HG02678 (cell line): ENCODE data around the gene REXO5.
"Not testable (repeated sequence)": the region's sequence is repeated elsewhere in the genome, so short reads cannot be mapped to it uniquely, and the experiment has no call there.

Experiments used
- ATAC-seq: cut with Tn5 transposase; IDR thresholded peaks from one replicate; pipeline ENCODE4 v1.9.1; 2021; ENCODE audit warnings: mild to moderate bottlenecking, moderate library complexity; ENCODE audit not compliant: unreplicated experiment

The REXO5 gene

GRCh38 chr16:20846030-20846429 is 39.7 kb downstream of the REXO5 start:
- no peak for ATAC-seq

DNA sequence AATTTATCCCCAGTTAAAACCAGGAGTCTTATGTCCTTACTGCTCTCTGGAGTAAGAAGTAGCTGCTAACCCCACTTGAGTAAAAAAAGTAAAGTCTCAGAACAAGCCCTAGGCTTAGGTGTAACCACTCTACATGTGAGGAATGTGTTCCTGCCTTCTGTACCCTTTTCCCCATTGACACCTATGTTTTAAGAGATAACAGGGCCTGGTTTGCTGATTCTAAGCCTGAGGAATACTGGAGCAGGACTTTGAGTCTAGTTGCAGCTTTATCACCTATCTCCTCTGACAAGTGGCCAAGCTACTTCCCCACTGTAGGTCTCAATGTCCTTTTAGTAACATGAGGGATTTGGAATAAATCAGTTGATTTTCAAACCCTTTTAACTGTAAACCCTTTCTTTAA is 40.2 kb downstream of the REXO5 start:
- no peak for ATAC-seq

- ATAC-seq = no peak
Observed at GRCh38 chr16:20847550-20847949, 41.2 kb downstream of the REXO5 start.

DNA sequence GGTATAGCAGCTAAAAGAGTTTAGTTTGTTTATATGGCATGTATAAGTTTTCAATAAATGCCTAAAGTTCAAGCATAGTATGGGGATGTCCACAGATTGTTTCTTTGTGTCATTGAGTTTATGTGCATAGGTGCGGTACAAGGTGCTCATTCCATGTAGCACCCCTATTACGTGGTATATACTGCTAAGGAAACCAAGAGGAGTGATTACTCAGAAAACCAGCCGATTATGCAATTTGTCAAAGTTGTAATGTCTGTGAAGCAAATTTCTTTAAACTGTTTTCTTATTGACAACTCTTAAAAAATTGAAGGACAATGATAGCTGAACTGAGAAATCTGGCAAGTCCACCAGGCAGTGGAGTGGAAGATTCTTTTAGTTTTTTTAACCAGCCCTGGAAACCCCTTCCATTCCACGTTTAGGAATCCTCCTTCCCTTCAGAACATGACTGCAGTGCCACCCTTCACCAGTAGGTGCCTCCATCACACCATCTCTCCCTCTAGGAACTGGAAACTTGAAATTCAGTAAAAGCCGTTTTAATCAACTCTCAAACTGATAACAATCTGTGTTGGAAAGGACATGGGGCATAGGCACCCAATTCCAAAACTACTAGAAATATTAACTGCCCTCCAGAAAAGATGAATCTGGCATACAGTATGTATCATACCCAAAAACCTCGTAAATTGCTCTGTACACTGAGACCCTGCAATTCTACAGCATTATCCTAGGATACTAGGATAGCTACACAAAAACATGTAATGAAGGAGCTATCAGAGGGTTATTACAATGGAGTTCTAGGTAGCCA is 43.5 kb downstream of the REXO5 start:
- no peak for ATAC-seq

GRCh38 chr16:20850981-20851380 is 44.7 kb downstream of the REXO5 start:
- ATAC-seq = no peak

GRCh38 chr16:20851601-20852000 is 45.3 kb downstream of the REXO5 start:
- no peak for ATAC-seq

- ATAC-seq = no peak
Observed at GRCh38 chr16:20853143-20853542, 46.8 kb downstream of the REXO5 start.

GRCh38 chr16:20853981-20854620 is 47.8 kb downstream of the REXO5 start:
- no peak for ATAC-seq

- no peak for ATAC-seq
Observed at GRCh38 chr16:20854963-20855362, 48.6 kb downstream of the REXO5 start.

GRCh38 chr16:20857281-20857680 is 51.0 kb downstream of the REXO5 start:
- no peak for ATAC-seq

DNA sequence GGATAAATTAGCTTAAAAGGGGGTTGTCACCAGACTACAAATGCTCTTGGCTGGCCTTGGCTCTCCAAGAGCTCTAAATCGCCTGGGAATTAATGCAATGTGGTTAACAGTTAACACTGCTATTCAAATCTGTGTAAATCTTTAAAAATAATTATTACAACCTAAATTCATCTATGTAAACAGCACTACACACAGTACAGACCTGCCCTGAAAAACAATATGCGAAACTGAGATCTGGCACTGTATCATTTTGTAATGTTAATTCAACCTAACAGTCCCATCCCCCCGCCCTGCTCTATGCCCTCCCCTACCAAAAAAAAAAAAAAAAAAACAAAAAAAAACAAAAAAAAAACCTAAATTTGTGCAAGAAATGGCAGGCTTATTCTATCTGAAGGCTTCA is 52.9 kb downstream of the REXO5 start:
- no peak for ATAC-seq

GRCh38 chr16:20859699-20860098 is 53.4 kb downstream of the REXO5 start:
- no peak for ATAC-seq

GRCh38 chr16:20860361-20860760 is 54.0 kb downstream of the REXO5 start:
- no peak for ATAC-seq

DNA sequence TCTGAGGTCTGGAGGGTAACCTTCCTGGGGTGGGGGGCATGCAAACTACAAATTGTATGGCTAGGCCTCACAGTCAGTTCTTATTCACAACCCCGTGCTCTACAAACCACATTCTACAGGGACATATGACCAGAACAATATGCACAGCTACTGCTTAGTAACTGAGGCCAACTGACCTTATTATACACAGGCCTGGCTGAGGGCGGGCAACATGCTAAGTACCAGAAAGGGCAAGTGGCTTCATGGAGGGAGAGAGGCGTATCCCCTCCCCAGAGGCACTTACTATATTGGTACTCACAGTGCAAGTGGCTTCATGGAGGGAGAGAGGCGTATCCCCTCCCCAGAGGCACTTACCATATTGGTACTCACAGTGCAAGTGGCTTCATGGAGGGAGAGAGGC is 54.7 kb downstream of the REXO5 start:
- not testable (repeated sequence) for ATAC-seq

DNA sequence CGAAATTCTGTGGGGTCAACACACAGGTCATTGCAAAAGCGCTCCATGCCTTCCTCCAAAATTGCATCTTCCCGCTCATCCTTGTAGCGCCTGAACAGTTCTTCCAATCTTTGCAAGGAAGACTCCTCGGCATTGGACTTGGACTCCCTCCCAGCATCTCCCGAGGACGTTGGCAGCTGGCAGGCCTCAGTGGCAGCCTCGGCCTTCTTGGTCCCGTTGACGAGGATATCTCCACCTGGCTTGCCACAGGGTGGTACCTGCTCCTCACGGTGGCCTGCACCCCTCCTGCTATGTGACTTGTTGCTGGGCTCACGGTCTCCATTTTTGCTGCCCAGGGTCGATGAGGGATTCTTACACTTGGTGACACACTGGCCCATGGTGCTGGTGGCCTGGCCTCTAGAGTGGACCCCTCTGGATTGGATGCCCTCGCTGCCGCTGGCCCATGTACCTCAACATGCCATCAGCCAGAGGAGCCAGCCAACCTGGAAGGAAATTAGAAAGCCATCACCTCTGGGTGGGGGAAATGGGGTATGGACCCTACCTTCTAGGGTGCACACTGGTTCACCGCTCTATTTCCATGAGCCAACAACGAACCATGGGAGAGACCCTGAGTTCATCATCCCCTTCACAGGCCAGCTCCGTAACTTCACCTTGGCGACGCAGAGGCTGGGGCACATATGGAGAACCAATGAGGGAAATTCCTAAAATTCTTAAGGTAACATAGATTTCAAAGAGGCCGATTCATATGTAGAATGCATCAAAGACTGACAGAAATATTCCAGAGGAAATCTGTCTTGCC is 56.0 kb downstream of the REXO5 start:
- no peak for ATAC-seq

DNA sequence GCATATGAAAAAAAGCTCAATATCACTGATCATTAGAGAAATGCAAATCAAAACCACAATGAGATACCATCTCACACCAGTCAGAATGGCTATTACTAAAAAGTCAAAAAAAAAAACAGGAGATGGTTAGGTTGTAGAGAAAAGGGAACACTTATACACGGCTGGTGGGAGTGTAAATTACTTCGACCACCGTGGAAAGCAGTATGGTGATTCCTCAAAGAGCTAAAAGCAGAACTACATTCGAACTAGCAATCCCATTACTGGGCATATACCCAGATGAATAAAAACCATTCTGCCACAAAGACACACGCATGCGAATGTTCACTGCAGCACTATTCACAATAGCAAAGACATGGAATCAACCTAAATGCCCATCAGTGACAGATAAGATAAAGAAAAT is 58.0 kb downstream of the REXO5 start:
- not testable (repeated sequence) for ATAC-seq

GRCh38 chr16:20865420-20866131 is 59.2 kb downstream of the REXO5 start:
- ATAC-seq = peak; percentile 54

DNA sequence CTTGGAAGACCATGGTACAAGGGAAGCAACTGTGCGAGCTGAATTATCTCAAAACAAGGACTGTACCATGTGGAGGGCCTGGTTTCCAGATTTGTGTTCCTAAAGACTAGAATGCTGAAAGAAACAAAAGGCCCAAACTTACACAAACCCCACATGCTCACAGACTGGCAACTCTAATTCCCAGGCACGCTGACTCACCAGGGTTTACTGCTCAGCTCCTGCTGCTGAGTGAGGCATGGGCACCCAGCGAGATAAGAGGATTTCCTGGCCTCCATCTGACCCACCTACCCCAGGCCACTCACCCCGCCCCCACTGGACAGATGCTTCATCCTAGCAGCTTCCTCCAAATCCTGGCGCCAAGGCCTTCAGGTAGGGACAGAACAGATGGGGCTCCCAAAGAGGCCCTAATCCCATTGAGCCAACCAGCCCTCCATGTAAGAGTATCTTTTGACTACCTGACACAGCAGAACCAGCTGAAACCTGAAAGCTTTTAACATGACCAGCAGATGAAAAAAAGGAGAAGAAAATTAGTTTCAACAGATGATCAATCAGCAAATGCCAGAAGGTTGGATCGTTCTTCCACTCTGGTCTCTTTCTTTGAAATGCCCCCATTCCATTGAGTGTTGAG is 59.9 kb downstream of the REXO5 start:
- ATAC-seq = peak; percentile 18

- ATAC-seq = no peak
Observed at GRCh38 chr16:20866801-20867200, 60.5 kb downstream of the REXO5 start.

GRCh38 chr16:20867585-20867984 is 61.3 kb downstream of the REXO5 start:
- ATAC-seq = no peak

GRCh38 chr16:20868890-20869289 is 62.6 kb downstream of the REXO5 start:
- ATAC-seq = no peak
